Stimulated activated CD4-positive, alpha-beta T cell treated with anti-CD3 and anti-CD28 coated beads, Interleukin-2, amount 100 ng/mL, for 4 hours (primary cell): ENCODE measurements around the gene LRTM1.

Experiments
- DNase-seq: peaks from one replicate; pipeline ENCODE4 v3.0.0-alpha.2; 2020; ENCODE audit warnings: low read depth

LRTM1 gene

GRCh38 chr3:54939557-54940300 lies 11.9 kb upstream of the LRTM1 start:
- no peak for DNase-seq

- DNase-seq = no peak
Observed at GRCh38 chr3:54936561-54936960, 8.7 kb upstream of the LRTM1 start.

GRCh38 chr3:54935869-54936268 lies 8.0 kb upstream of the LRTM1 start:
- no peak for DNase-seq

GRCh38 chr3:54932606-54933005 lies 4.7 kb upstream of the LRTM1 start:
- no peak for DNase-seq

- DNase-seq = no peak
Observed at GRCh38 chr3:54931182-54931581, 3.3 kb upstream of the LRTM1 start.

GRCh38 chr3:54918516-54918915 lies 9.3 kb downstream of the LRTM1 start:
- DNase-seq = no peak

- DNase-seq = no peak
Observed at GRCh38 chr3:54917862-54918261, 10.0 kb downstream of the LRTM1 start.

- DNase-seq = no peak
Observed at GRCh38 chr3:54917174-54917573, 10.7 kb downstream of the LRTM1 start.

GRCh38 chr3:54916732-54917131 lies 11.1 kb downstream of the LRTM1 start:
- DNase-seq = no peak

GRCh38 chr3:54915976-54916375 lies 11.9 kb downstream of the LRTM1 start:
- no peak for DNase-seq

- no peak for DNase-seq
Observed at GRCh38 chr3:54915181-54915580, 12.7 kb downstream of the LRTM1 start.

- no peak for DNase-seq
Observed at GRCh38 chr3:54914180-54914579, 13.7 kb downstream of the LRTM1 start.

- no peak for DNase-seq
Observed at GRCh38 chr3:54909191-54909590, 18.7 kb downstream of the LRTM1 start.

GRCh38 chr3:54906763-54907162 lies 21.1 kb downstream of the LRTM1 start:
- DNase-seq = no peak

- no peak for DNase-seq
Observed at GRCh38 chr3:54905920-54906319, 21.9 kb downstream of the LRTM1 start.

- DNase-seq = no peak
Observed at GRCh38 chr3:54905261-54905888, 22.5 kb downstream of the LRTM1 start.

- no peak for DNase-seq
Observed at GRCh38 chr3:54901906-54902685, 25.8 kb downstream of the LRTM1 start.

- no peak for DNase-seq
Observed at GRCh38 chr3:54900838-54901591, 26.8 kb downstream of the LRTM1 start.

- no peak for DNase-seq
Observed at GRCh38 chr3:54899273-54899672, 28.6 kb downstream of the LRTM1 start.

GRCh38 chr3:54897028-54897711 lies 30.7 kb downstream of the LRTM1 start:
- no peak for DNase-seq

GRCh38 chr3:54895613-54896012 lies 32.2 kb downstream of the LRTM1 start:
- DNase-seq = no peak

- DNase-seq = no peak
Observed at GRCh38 chr3:54892168-54892567, 35.7 kb downstream of the LRTM1 start.
